ENCODE results near the gene TMTC2.

DNA sequence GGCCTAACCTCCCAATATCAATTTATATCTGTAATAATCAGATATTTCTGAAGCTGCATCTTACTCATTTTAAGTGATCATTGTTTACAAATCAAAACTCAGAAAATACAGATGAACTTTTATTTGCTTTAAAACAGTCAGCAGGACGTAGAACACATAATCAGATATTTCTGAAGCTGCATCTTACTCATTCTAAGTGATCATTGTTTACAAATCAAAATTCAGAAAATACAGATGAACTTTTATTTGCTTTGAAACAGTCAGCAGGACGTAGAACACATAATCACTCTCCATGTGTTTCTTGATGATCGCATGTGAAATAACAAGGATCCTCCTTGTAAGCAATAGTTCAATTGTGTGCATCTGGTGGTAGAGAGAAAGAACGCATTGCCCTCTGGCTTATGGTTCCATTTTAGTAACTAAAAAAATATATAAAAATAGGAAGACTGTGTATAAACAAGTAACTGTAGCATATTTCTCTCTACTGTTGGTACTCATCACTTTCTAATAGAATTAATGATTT is 15.0 kb upstream of the TMTC2 start:
- TF ChIP-seq POLR2A (IDR thresholded peaks at IDR 0.05) (no peak), CTCF (IDR thresholded peaks at IDR 0.05) (no peak), EP300 (IDR thresholded peaks at IDR 0.05) (no peak)

Measured in tibial nerve (tissue), 4 donors.